GM18520 (cell line): ENCODE data around the gene SYAP1.
"Not testable (repeated sequence)": the region's sequence is repeated elsewhere in the genome, so short reads cannot be mapped to it uniquely, and the experiment has no call there.

Source experiments
- ATAC-seq: cut with Tn5 transposase; IDR thresholded peaks from one replicate; pipeline ENCODE4 v1.9.1; 2021; ENCODE audit not compliant: unreplicated experiment

The SYAP1 gene

GRCh38 chrX:16722481-16722880 is 3.1 kb downstream of the SYAP1 start:
- no peak for ATAC-seq

- no peak for ATAC-seq
Observed at GRCh38 chrX:16725072-16725471, 5.7 kb downstream of the SYAP1 start.

GRCh38 chrX:16726347-16726988 is 7.1 kb downstream of the SYAP1 start:
- not testable (repeated sequence) for ATAC-seq

- ATAC-seq = no peak
Observed at GRCh38 chrX:16727637-16728036, 8.2 kb downstream of the SYAP1 start.

GRCh38 chrX:16730450-16730849 is 11.0 kb downstream of the SYAP1 start:
- no peak for ATAC-seq

GRCh38 chrX:16733013-16733412 is 13.6 kb downstream of the SYAP1 start:
- ATAC-seq = no peak

GRCh38 chrX:16737024-16737423 is 17.6 kb downstream of the SYAP1 start:
- ATAC-seq = no peak

- no peak for ATAC-seq
Observed at GRCh38 chrX:16739574-16739973, 20.2 kb downstream of the SYAP1 start.

GRCh38 chrX:16743604-16744325 is 24.4 kb downstream of the SYAP1 start:
- ATAC-seq = no peak

- no peak for ATAC-seq
Observed at GRCh38 chrX:16745102-16745501, 25.7 kb downstream of the SYAP1 start.

GRCh38 chrX:16745659-16746058 is 26.2 kb downstream of the SYAP1 start:
- ATAC-seq = no peak

GRCh38 chrX:16748425-16748824 is 29.0 kb downstream of the SYAP1 start:
- no peak for ATAC-seq

- ATAC-seq = no peak
Observed at GRCh38 chrX:16750136-16750535, 30.7 kb downstream of the SYAP1 start.

GRCh38 chrX:16754019-16754418 is 34.6 kb downstream of the SYAP1 start:
- no peak for ATAC-seq

- no peak for ATAC-seq
Observed at GRCh38 chrX:16756724-16757123, 37.3 kb downstream of the SYAP1 start.

- not testable (repeated sequence) for ATAC-seq
Observed at GRCh38 chrX:16761500-16761899, 42.1 kb downstream of the SYAP1 start.

GRCh38 chrX:16762579-16762978 is 43.2 kb downstream of the SYAP1 start:
- no peak for ATAC-seq

- no peak for ATAC-seq
Observed at GRCh38 chrX:16765594-16765993, 46.2 kb downstream of the SYAP1 start.

- no peak for ATAC-seq
Observed at GRCh38 chrX:16770970-16771482, 51.6 kb downstream of the SYAP1 start.

- no peak for ATAC-seq
Observed at GRCh38 chrX:16771483-16772398, 52.3 kb downstream of the SYAP1 start.

- no peak for ATAC-seq
Observed at GRCh38 chrX:16772460-16772859, 53.0 kb downstream of the SYAP1 start.
